ENCODE data around the gene IGFN1.

GRCh38 chr1:201212056-201212455 is 21.4 kb downstream of the IGFN1 start:
- TF ChIP-seq, protein P1, sequence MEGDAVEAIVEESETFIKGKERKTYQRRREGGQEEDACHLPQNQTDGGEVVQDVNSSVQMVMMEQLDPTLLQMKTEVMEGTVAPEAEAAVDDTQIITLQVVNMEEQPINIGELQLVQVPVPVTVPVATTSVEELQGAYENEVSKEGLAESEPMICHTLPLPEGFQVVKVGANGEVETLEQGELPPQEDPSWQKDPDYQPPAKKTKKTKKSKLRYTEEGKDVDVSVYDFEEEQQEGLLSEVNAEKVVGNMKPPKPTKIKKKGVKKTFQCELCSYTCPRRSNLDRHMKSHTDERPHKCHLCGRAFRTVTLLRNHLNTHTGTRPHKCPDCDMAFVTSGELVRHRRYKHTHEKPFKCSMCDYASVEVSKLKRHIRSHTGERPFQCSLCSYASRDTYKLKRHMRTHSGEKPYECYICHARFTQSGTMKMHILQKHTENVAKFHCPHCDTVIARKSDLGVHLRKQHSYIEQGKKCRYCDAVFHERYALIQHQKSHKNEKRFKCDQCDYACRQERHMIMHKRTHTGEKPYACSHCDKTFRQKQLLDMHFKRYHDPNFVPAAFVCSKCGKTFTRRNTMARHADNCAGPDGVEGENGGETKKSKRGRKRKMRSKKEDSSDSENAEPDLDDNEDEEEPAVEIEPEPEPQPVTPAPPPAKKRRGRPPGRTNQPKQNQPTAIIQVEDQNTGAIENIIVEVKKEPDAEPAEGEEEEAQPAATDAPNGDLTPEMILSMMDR (IDR thresholded peaks at IDR 0.05; ENCODE audit: borderline replicate concordance, extremely low read depth, low read length, poor library complexity, severe bottlenecking), result no peak
- TF ChIP-seq EZH2 (IDR thresholded peaks at IDR 0.05; ENCODE audit: borderline replicate concordance, low read depth, low read length, severe bottlenecking), result no peak
